Progenitor cell of endocrine pancreas (in vitro differentiated cells): ENCODE data around the gene AHCYL1. TPM values are rescaled to one million over a fixed set of nuclear protein-coding genes. Genes with fewer than 3 reads are reported as not detected.

Experiments used
- DNase-seq: peaks from one replicate; pipeline ENCODE4 v3.0.0; 2021; ENCODE audit warnings: low spot score; ENCODE audit not compliant: unreplicated experiment
- H3K27ac Mint-ChIP-seq: 2 replicates; pipeline ENCODE4 v1.8.0; 2021; ENCODE audit warnings: mild to moderate bottlenecking, moderate library complexity, mixed read lengths
- H3K27me3 Mint-ChIP-seq: 2 replicates; pipeline ENCODE4 v1.8.0; 2021; ENCODE audit warnings: mixed read lengths
- H3K36me3 Mint-ChIP-seq: 2 replicates; pipeline ENCODE4 v1.8.0; 2022; ENCODE audit warnings: mixed read lengths; ENCODE audit not compliant: insufficient read depth
- H3K4me1 Mint-ChIP-seq: 2 replicates; pipeline ENCODE4 v1.8.0; 2021; ENCODE audit warnings: low read depth, mixed read lengths
- H3K4me3 Mint-ChIP-seq: 2 replicates; pipeline ENCODE4 v1.8.0; 2021; ENCODE audit warnings: low read depth, mild to moderate bottlenecking, moderate library complexity, mixed read lengths
- H3K9me3 Mint-ChIP-seq: 2 replicates; pipeline ENCODE4 v1.8.0; 2021; ENCODE audit warnings: low read depth, mixed read lengths
- CTCF ChIP-seq: fragments of 200-600 bp; sonication (generic); IDR thresholded peaks from one replicate; pipeline ENCODE4 v1.5.0; 2021; ENCODE audit warnings: antibody characterized with exemption, mild to moderate bottlenecking; ENCODE audit not compliant: unreplicated experiment
- total RNA-seq: library from RNA; stranded (reverse); gene quantifications from 2 replicates; pipeline ENCODE4 v1.2.1, GENCODE V29; 2021

AHCYL1 gene
- total RNA-seq, 1 donor from 2014 or later = 90.2 TPM

GRCh38 chr1:110005971-110006370 is 21.4 kb downstream of the AHCYL1 start:
- DNase-seq = no peak
- Mint-ChIP-seq H3K27me3 (no peaks in the 10 kb centered on the region), H3K36me3 (peaks cover 7% of the 10 kb centered on the region), H3K4me3 (no peak overlapping the region), H3K9me3 (no peaks in the 10 kb centered on the region), H3K4me1 (peaks cover 53% of the 10 kb centered on the region), H3K27ac (peak overlapping the region; percentile 25)
- no peak for TF ChIP-seq CTCF

- H3K4me3 Mint-ChIP-seq = no peak overlapping the region
- peaks cover 9% of the 10 kb centered on the region for H3K36me3 Mint-ChIP-seq
- peaks cover 53% of the 10 kb centered on the region for H3K4me1 Mint-ChIP-seq
- DNase-seq = no peak
- TF ChIP-seq CTCF = no peak
- no peak overlapping the region for H3K27ac Mint-ChIP-seq
- H3K9me3 Mint-ChIP-seq = no peaks in the 10 kb centered on the region
- no peaks in the 10 kb centered on the region for H3K27me3 Mint-ChIP-seq
Measured at GRCh38 chr1:110006516-110006915, 22.0 kb downstream of the AHCYL1 start.

GRCh38 chr1:110007046-110007830 is 22.7 kb downstream of the AHCYL1 start:
- no peak for DNase-seq
- H3K4me3 Mint-ChIP-seq = no peak overlapping the region
- no peak for TF ChIP-seq CTCF
- H3K27ac Mint-ChIP-seq = peak overlapping the region; percentile 25
- H3K36me3 Mint-ChIP-seq = peaks cover 10% of the 10 kb centered on the region
- no peaks in the 10 kb centered on the region for H3K27me3 Mint-ChIP-seq
- no peaks in the 10 kb centered on the region for H3K9me3 Mint-ChIP-seq
- peaks cover 55% of the 10 kb centered on the region for H3K4me1 Mint-ChIP-seq

GRCh38 chr1:110008971-110009565 is 24.5 kb downstream of the AHCYL1 start:
- no peaks in the 10 kb centered on the region for H3K27me3 Mint-ChIP-seq
- DNase-seq = no peak
- H3K4me1 Mint-ChIP-seq = peaks cover 41% of the 10 kb centered on the region
- no peaks in the 10 kb centered on the region for H3K9me3 Mint-ChIP-seq
- H3K36me3 Mint-ChIP-seq = peaks cover 15% of the 10 kb centered on the region
- no peak for TF ChIP-seq CTCF
- H3K4me3 Mint-ChIP-seq = no peak overlapping the region
- peak overlapping the region; percentile 60 for H3K27ac Mint-ChIP-seq

GRCh38 chr1:110011527-110012041 is 27.0 kb downstream of the AHCYL1 start:
- peak; percentile 59 for TF ChIP-seq CTCF
- H3K4me3 Mint-ChIP-seq = no peak overlapping the region
- no peaks in the 10 kb centered on the region for H3K9me3 Mint-ChIP-seq
- peaks cover 16% of the 10 kb centered on the region for H3K4me1 Mint-ChIP-seq
- H3K27me3 Mint-ChIP-seq = no peaks in the 10 kb centered on the region
- peaks cover 30% of the 10 kb centered on the region for H3K36me3 Mint-ChIP-seq
- no peak overlapping the region for H3K27ac Mint-ChIP-seq
- DNase-seq = no peak
